Activated T-cell treated with anti-CD3 and anti-CD28 coated beads for 4 hours (primary cell): Measurements from ENCODE around the gene KRTCAP3.

Experiments
- DNase-seq: peaks from one replicate; pipeline ENCODE4 v3.0.0-alpha.2; 2020

KRTCAP3 gene

DNA sequence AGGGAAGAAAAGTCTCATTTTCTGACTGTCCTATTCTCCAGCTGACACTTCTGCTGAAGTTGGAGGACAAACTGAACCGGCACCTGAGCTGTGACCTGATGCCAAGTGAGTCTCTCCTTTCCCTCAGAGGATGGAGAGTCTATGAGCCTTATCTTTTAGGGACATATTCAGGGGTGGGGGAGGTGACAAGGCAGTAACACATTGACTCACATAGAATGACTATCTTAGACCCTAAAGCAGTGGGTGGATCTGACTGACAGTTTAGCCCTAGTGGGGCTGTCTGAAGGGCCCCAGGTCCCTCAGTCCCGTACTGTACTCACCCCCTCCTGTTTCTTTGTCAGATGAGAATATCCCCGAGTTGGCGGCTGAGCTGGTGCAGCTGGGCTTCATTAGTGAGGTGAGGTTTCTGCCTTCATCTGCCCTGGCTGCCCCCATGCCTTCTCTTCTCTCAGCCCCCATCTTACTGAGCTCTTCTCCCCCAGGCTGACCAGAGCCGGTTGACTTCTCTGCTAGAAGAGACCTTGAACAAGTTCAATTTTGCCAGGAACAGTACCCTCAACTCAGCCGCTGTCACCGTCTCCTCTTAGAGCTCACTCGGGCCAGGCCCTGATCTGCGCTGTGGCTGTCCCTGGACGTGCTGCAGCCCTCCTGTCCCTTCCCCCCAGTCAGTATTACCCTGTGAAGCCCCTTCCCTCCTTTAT, 805 bp upstream of the KRTCAP3 start:
- DNase-seq, result no peak

- no peak for DNase-seq
Measured at GRCh38 chr2:27442920-27443282, 720 bp downstream of the KRTCAP3 start.

DNA sequence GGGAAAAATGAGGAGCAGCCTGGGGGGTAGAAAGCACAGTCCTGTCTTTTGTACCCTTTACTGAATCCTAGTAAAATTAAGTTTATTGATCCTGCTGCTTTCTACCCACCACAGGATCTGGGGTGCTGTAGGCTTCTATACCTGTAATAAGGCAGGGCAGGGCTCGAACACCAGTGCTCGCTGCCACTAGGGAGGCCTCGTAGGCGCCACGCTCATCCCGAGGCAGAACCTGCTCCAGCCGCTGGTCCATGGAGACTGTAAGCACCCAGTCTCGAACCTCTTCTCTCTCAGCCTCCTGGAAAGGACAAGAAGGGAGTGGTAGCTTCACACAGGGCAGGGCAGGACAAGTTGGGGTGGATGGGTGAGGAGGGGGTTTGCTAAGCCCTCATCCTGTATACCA, 3.0 kb downstream of the KRTCAP3 start:
- DNase-seq, result no peak

DNA sequence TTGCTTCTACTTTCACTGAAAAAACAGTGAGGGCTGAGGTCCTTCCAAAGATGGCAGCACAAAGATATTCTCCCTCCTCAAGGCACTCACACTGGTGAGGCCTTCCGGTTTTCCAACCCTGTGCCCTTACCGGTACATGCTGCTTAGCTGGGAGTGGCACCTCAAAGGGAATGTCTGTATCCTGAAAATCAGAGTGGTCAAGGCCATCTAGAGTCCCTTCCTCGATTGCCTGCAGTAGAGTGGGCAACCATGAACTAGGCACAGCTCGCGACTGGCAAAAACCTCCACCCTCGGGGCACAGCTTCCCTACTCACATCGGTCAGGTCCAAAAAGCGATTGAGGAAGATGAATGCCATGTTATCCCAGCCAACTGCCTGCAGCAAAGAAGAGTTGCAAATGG, 3.4 kb downstream of the KRTCAP3 start:
- DNase-seq, result no peak

GRCh38 chr2:27446057-27446456, 3.9 kb downstream of the KRTCAP3 start:
- DNase-seq, result no peak

GRCh38 chr2:27448381-27448780, 6.2 kb downstream of the KRTCAP3 start:
- no peak for DNase-seq

DNA sequence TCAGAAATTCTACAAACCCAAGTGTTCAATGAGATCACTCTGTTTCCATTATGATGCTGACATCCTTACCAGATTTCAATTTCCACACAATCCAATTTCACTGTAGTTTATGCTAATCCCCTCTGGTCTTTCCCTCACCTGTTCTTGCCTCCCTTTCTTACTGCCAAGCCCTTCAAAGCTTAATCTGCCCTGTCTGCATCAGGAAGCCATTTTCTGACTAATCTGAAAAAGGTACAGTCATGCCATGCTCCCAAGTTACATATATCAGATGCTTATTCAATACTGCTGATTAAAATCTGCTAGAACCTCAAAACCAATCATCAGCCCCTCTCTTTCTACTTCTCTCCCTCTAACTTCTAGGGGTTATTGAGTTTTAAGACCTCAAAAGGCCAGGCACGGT, 8.9 kb downstream of the KRTCAP3 start:
- DNase-seq, result no peak

DNA sequence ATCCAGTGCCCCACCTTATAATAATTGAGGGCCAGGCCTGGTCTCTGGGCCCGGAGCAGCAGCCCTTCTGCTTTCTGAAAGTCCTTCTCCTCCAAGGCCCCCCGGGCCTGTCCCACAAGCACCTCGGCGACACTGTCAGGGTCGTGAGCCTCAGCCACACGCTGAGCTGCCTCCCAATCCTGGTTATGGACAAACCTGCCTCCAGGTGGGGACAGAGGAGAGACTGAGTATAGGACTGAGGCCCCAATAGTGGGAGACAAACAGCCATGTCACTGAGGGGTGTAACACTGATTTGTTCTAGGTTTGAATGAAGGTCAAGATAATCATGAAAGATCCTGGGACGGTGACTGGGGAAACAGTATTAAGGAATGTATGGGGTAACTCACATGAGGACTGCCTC, 11.8 kb downstream of the KRTCAP3 start:
- DNase-seq, result no peak

DNA sequence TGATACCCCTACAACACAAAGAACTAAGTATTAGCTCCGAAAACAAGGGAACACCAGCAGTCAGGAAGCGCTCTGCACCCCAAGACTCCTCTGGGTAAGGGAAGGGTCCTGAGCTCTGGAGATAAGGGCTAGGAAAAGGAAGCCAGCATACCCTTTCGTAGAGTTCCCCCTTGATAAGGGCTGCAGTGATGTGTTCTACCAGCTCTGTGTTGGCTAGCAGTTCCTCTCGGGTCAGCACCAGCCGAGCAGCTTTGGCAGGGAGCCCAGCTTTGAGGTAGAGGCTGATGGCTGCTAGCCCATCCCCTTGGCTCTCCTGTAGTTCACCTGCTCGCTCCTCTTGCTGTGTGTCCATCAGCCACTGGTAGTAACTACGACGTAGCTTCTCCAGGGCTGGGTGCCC, 18.9 kb downstream of the KRTCAP3 start:
- no peak for DNase-seq

DNA sequence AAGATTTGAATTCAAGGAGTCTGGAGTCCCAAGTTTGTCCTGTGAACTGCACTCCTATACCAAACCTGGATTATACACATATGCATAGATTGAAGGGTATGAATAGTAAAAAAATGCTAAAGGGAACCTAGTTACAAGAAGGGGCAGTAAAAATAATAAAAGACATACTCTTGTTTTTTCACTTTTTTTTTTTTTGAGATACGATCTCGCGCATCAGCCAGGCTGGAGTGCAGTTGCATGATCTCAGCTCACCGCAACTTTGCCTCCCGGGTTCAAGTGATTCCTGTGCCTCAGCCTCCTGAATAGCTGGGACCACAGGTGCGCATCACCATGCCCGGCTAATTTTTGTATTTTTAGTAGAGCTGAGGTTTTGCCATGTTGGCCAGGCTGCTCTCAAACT, 22.3 kb downstream of the KRTCAP3 start:
- no peak for DNase-seq

- no peak for DNase-seq
Measured at GRCh38 chr2:27471961-27472360, 29.8 kb downstream of the KRTCAP3 start.

- no peak for DNase-seq
Measured at GRCh38 chr2:27485496-27485895, 43.3 kb downstream of the KRTCAP3 start.

- DNase-seq, result no peak
Measured at GRCh38 chr2:27489118-27489497, 46.9 kb downstream of the KRTCAP3 start.

DNA sequence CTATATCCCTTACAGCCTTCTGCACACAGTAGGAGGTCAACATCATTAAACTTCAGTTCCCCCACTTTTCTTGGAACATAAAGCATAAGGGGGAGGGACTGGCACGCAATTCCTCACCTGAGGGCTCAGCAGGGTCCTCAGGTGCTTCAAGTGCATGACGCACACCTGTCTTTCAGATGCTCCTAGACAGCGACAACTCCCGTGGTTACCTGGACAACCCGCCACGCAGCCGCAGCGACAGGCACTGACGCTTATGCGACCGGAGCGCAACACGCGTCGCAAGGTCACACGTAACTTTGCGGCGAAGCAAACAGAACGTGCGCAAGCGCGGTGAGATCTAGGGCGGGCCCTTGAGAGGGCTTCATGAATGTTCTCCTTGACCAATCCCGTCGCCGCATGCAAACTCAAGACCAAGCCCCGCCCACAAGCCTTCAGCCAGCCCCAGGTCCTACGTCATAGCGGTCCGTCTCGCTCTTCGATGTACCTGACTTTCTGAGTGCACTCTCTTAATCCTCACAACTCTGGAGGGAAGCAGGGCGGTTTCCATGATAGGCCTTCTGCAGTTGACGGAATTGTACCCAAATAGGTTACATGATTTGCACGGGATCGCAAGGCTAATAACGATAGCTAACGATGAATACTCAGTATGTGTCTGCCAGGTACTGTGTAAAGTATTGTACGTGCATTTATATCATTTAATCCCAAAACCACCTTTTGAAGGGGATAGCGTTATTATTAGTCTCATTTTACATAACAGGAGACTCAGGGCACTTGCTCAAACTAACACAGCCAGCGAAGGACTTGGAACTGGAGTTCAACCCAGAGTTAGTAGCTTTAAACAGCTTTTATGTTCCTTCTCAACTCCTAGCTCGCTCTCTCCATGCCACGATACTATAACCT, 47.6 kb downstream of the KRTCAP3 start, which contains the start of gene IFT172:
TSS of gene IFT172 (minus strand) at position 246 of the 900 bp plus-strand sequence. CDS start at position 156, 90 bp downstream.
- peak; percentile 97 for DNase-seq

GRCh38 chr2:27492557-27492956, 50.4 kb downstream of the KRTCAP3 start:
- DNase-seq, result no peak

GRCh38 chr2:27493948-27494283, 51.7 kb downstream of the KRTCAP3 start:
- no peak for DNase-seq
